Loucy (cell line): Measurements from ENCODE around the gene ROBO1.

Experiments
- H2AFZ ChIP-seq: fragments of 200-600 bp; sonication (generic); 2 replicates; pipeline ENCODE4 v1.6.0; 2016; ENCODE audit warnings: antibody characterized with exemption, mild to moderate bottlenecking, low read length, moderate library complexity
- H3F3A ChIP-seq: fragments of 200-600 bp; 2 replicates; pipeline ENCODE4 v1.6.0; 2016; ENCODE audit warnings: antibody characterized with exemption, low read depth, mild to moderate bottlenecking
- H3K27me3 ChIP-seq: fragments of 200-600 bp; sonication (generic); 2 replicates; pipeline ENCODE4 v1.6.1; 2014; ENCODE audit warnings: low read length, mild to moderate bottlenecking; ENCODE audit not compliant: insufficient read depth, poor library complexity, severe bottlenecking
- H3K36me3 ChIP-seq: fragments of 200-600 bp; sonication (generic); 2 replicates; pipeline ENCODE4 v1.6.1; 2016; ENCODE audit warnings: low read length; ENCODE audit not compliant: insufficient read depth
- H3K4me1 ChIP-seq: fragments of 200-600 bp; sonication (generic); 2 replicates; pipeline ENCODE4 v1.5.1; 2014; ENCODE audit warnings: low read length, mild to moderate bottlenecking; ENCODE audit not compliant: insufficient read depth, poor library complexity, severe bottlenecking
- H3K4me2 ChIP-seq: fragments of 200-600 bp; sonication (generic); 2 replicates; pipeline ENCODE4 v1.6.0; 2014; ENCODE audit warnings: antibody characterized with exemption, low read length, low read depth, mild to moderate bottlenecking; ENCODE audit not compliant: poor library complexity, severe bottlenecking
- H3K4me3 ChIP-seq: fragments of 200-600 bp; sonication (generic); 2 replicates; pipeline ENCODE4 v1.5.1; 2014; ENCODE audit warnings: low read length, mild to moderate bottlenecking, mixed read lengths; ENCODE audit not compliant: poor library complexity, severe bottlenecking
- H3K79me2 ChIP-seq: fragments of 200-600 bp; sonication (generic); 2 replicates; pipeline ENCODE4 v1.6.1; 2014; ENCODE audit warnings: low read length; ENCODE audit not compliant: insufficient read depth
- H3K9ac ChIP-seq: fragments of 200-600 bp; sonication (generic); 2 replicates; pipeline ENCODE4 v1.6.0; 2014; ENCODE audit warnings: mild to moderate bottlenecking, low read depth, low read length, moderate library complexity; ENCODE audit not compliant: poor library complexity, severe bottlenecking
- H3K9me2 ChIP-seq: fragments of 200-600 bp; sonication (generic); replicated peaks from 2 replicates; pipeline ENCODE4 v1.6.1; 2016; ENCODE audit warnings: low read depth, low read length, mixed read lengths
- H3K9me3 ChIP-seq: fragments of 200-600 bp; sonication (generic); 2 replicates; pipeline ENCODE4 v1.6.1; 2014; ENCODE audit warnings: mild to moderate bottlenecking, antibody characterized with exemption, low read length, low read depth; ENCODE audit not compliant: insufficient read depth
- H4K20me1 ChIP-seq: fragments of 200-600 bp; sonication (generic); 2 replicates; pipeline ENCODE4 v1.6.0; 2014; ENCODE audit warnings: antibody characterized with exemption, low read length, mild to moderate bottlenecking; ENCODE audit not compliant: insufficient read depth, poor library complexity, severe bottlenecking
- CTCF ChIP-seq: fragments of 200-600 bp; sonication (generic); conservative IDR thresholded peaks from 2 replicates; pipeline ENCODE4 v1.5.1; 2014; ENCODE audit warnings: mild to moderate bottlenecking, antibody characterized with exemption, low read length
- EZH2phosphoT487 ChIP-seq: fragments of 200-600 bp; IDR thresholded peaks from 2 replicates; pipeline ENCODE4 v1.6.1; 2018; ENCODE audit warnings: antibody characterized with exemption, mild to moderate bottlenecking, moderate library complexity, borderline replicate concordance

Gene ROBO1

GRCh38 chr3:79344876-79345871, 422.6 kb downstream of the ROBO1 start:
- Histone ChIP-seq H3K9me3 (no peaks in the 10 kb centered on the region), H3K4me2 (no peak overlapping the region), H3K36me3 (no peaks in the 10 kb centered on the region), H3K9me2 (no peaks in the 10 kb centered on the region), H2AFZ (no peak overlapping the region), H3K27me3 (no peaks in the 10 kb centered on the region), H4K20me1 (no peaks in the 10 kb centered on the region), H3K4me3 (no peak overlapping the region), H3F3A (no peaks in the 10 kb centered on the region), H3K9ac (no peak overlapping the region), H3K4me1 (no peaks in the 10 kb centered on the region), H3K79me2 (no peaks in the 10 kb centered on the region)
- TF ChIP-seq EZH2phosphoT487 (no peak), CTCF (no peak)

- H2AFZ ChIP-seq, result no peak overlapping the region
These were observed 425.8 kb downstream of the ROBO1 start for GRCh38 chr3:79341961-79342360.

GRCh38 chr3:79339846-79340245, 428.0 kb downstream of the ROBO1 start:
- H3K9me3 ChIP-seq, result no peaks in the 10 kb centered on the region
- no peaks in the 10 kb centered on the region for H3K27me3 ChIP-seq
- no peaks in the 10 kb centered on the region for H3K4me1 ChIP-seq
- no peaks in the 10 kb centered on the region for H3F3A ChIP-seq
- H3K9ac ChIP-seq, result no peak overlapping the region
- H4K20me1 ChIP-seq, result no peaks in the 10 kb centered on the region
- H3K4me2 ChIP-seq, result no peak overlapping the region
- H2AFZ ChIP-seq, result no peak overlapping the region
- no peaks in the 10 kb centered on the region for H3K9me2 ChIP-seq
- H3K4me3 ChIP-seq, result no peak overlapping the region
- H3K36me3 ChIP-seq, result no peaks in the 10 kb centered on the region
- TF ChIP-seq EZH2phosphoT487 (no peak), CTCF (no peak)
- no peaks in the 10 kb centered on the region for H3K79me2 ChIP-seq

More at GRCh38 chr3:79341961-79342360, 425.8 kb downstream of the ROBO1 start:
- Histone ChIP-seq H3K79me2 (no peaks in the 10 kb centered on the region), H3K4me2 (no peak overlapping the region), H3K9me3 (no peaks in the 10 kb centered on the region), H3K4me1 (no peaks in the 10 kb centered on the region), H3K36me3 (no peaks in the 10 kb centered on the region), H4K20me1 (no peaks in the 10 kb centered on the region), H3F3A (no peaks in the 10 kb centered on the region), H3K27me3 (no peaks in the 10 kb centered on the region), H3K4me3 (no peak overlapping the region), H3K9ac (no peak overlapping the region), H3K9me2 (no peaks in the 10 kb centered on the region)
- no peak for TF ChIP-seq CTCF
- TF ChIP-seq EZH2phosphoT487, result no peak
